Kidney (tissue), 14 donors: ENCODE data around the gene EPHA2. TPM values are rescaled to one million over a fixed set of nuclear protein-coding genes. Genes with fewer than 3 reads are reported as not detected.

Experiments used
- DNase-seq, 5 donors: peaks; one replicate each; pipeline ENCODE4 v3.0.0-alpha.2; 2013 to 2020
- FAIRE-seq: peaks from 2 replicates; lab custom pipeline; 2012; peaks lifted over from hg19 to GRCh38; lab: Jason Lieb, UNC
- H3K27ac ChIP-seq, 2 donors: one replicate each; pipeline ENCODE4 v1.7.0; 2013; ENCODE audit warnings: low read depth in 2 of 2, low read length in 2 of 2, inconsistent platforms in 1 of 2
- H3K27me3 ChIP-seq: one replicate; pipeline ENCODE4 v1.7.1; 2013; ENCODE audit warnings: low read length, inconsistent platforms; ENCODE audit not compliant: control insufficient read depth, insufficient read depth
- H3K36me3 ChIP-seq, 3 donors: one replicate each; pipeline versions ENCODE4 v1.7.0 to v1.7.1; 2013; ENCODE audit warnings: low read length in 3 of 3, control low read depth in 1 of 3, inconsistent platforms in 1 of 3; ENCODE audit not compliant: insufficient read depth in 3 of 3, control insufficient read depth in 2 of 3
- H3K4me1 ChIP-seq, 3 donors: one replicate each; pipeline versions ENCODE4 v1.7.0 to v1.7.1; 2013; ENCODE audit warnings: low read length in 3 of 3, inconsistent platforms in 1 of 3, low read depth in 1 of 3; ENCODE audit not compliant: control insufficient read depth in 2 of 3, insufficient read depth in 2 of 3
- H3K4me3 ChIP-seq, 3 donors: one replicate each; pipeline versions ENCODE4 v1.7.0 to v1.8.1; 2013; ENCODE audit warnings: low read length in 3 of 3, control low read depth in 1 of 3, inconsistent platforms in 1 of 3
- H3K9ac ChIP-seq, 3 donors: one replicate each; pipeline versions ENCODE4 v1.7.0 to v1.7.1; 2013; ENCODE audit warnings: low read length in 3 of 3, control low read depth in 1 of 3, inconsistent platforms in 1 of 3
- H3K9me3 ChIP-seq, 3 donors: one replicate each; pipeline versions ENCODE4 v1.7.0 to v1.7.1; 2013; ENCODE audit warnings: low read length in 3 of 3, control low read depth in 1 of 3, inconsistent platforms in 1 of 3; ENCODE audit not compliant: control insufficient read depth in 2 of 3, insufficient read depth in 1 of 3
- CTCF ChIP-seq: IDR thresholded peaks from 3 replicates; pipeline ENCODE4 v1.5.1; 2012; ENCODE audit warnings: mild to moderate bottlenecking, moderate library complexity, borderline replicate concordance; ENCODE audit not compliant: insufficient read depth; ENCODE audit errors: extremely low read depth
- intact Hi-C: fragments of 100-400 bp; cut with DNase I; formaldehyde crosslinking; loops from one replicate; pipeline ENCODE4 v1.11.1; 2022
- polyA plus RNA-seq: library from polyadenylated mRNA; stranded (reverse); fragments of 350-450 nt; fragmentation: Illumina TruSeq; extraction: RNeasy Lipid Tissue Mini Kit (QIAGEN cat#74804); gene quantifications from one replicate; pipeline ENCODE4 v1.2.3, GENCODE V29; 2014; ENCODE audit warnings: low read depth, low replicate concordance; ENCODE audit not compliant: insufficient read depth
- total RNA-seq: library from RNA; stranded (reverse); fragmentation: NEBNext Ultra II Directional; extraction: Animal tissue kit (Norgen Biotek cat#: 25700); gene quantifications from one replicate; pipeline ENCODE4 v1.2.1, GENCODE V29; 2021
- donor health status: control.
- donor health status: control.
- donor health status: control.
- donor health status: control.
- donor health status: control.
- donor health status: DM: yes; HTN: yes; CAD: no.
- donor health status: Normal renal cell carcinoma (clear cell type).

EPHA2 gene
- total and polyA plus RNA-seq, 2 donors from 2014 or later = 5.5 to 34.2 TPM

DNA sequence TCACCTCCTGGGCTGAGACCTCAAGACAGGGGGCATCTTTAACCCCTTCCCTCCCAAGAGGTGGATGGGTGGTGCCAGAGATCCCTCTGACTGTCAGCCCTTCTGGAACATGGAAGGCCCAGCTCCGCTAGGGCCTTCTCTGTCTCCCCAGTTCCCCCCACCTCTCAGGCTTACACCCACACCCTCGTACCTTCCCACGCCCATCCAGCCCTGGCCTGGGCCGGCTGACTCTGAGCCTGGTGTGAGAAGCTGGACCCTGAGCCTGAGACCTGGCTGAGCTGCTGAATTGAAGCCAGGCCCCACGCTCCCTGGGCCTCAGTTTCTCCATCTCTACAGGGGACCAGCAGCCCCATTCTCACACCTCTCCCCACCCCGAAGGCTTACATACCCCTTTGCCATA is 5.4 kb downstream of the EPHA2 start:
- Histone ChIP-seq H3K27me3 (no peaks in the 10 kb centered on the region), H3K27ac (peak overlapping the region; percentile 44 to 45), H3K9me3 (no peaks in the 10 kb centered on the region), H3K4me1 (peaks cover 4 to 50% (median 45%) of the 10 kb centered on the region in 3 donors), H3K4me3 (no peak overlapping the region), H3K9ac (peak overlapping the region in 1 of 3 donors; percentile 44), H3K36me3 (peaks cover 0 to 30% (median 12%) of the 10 kb centered on the region in 3 donors)
- FAIRE-seq (no peak), DNase-seq (peak in 1 of 5 donors; percentile 52)
- TF ChIP-seq CTCF = no peak
- intact Hi-C loops = no loop called here

DNA sequence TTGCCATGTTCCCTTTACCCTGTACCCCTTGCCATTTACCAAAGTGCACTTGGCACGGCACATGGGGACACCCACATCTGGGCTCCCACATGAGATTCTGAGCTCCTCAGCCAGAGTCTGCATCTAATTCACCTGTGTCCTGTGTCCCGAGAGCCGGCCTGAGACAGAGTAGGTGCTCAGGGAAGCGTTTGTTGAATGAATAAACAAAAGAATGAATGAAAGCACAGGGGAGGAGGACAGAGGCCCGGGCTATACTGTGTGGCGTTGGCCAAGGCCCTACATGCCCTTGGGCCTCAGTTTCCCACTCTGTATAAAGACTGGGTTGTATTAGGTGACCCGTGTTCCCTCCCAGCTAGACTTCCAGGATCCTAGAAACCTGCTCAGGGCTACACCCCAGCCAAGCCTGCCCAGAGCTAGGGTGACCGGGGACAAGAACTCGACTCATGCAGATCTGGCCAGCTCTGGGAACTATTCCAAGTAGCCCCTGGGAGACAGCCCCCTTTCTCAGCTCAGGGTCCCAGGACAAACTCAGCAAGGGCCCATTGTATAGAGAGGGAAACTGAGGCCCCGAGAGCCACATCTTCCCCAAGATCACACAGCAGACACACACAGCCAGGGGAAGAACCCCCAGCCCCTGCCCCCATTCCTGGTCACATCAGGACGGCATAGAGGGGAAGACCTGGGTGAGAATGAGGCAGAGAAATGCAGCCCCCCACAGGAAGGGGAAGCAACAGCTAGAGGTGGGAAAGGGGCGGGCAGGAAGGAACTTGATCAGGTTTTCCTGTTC is 6.0 kb downstream of the EPHA2 start:
- Histone ChIP-seq H3K4me1 (peaks cover 4 to 56% (median 51%) of the 10 kb centered on the region in 3 donors), H3K4me3 (no peak overlapping the region), H3K27me3 (no peaks in the 10 kb centered on the region), H3K27ac (no peak overlapping the region), H3K36me3 (peaks cover 0 to 30% (median 12%) of the 10 kb centered on the region in 3 donors), H3K9me3 (no peaks in the 10 kb centered on the region), H3K9ac (no peak overlapping the region)
- TF ChIP-seq CTCF = no peak
- intact Hi-C loops = no loop called here
- no peak for DNase-seq
- no peak for FAIRE-seq

DNA sequence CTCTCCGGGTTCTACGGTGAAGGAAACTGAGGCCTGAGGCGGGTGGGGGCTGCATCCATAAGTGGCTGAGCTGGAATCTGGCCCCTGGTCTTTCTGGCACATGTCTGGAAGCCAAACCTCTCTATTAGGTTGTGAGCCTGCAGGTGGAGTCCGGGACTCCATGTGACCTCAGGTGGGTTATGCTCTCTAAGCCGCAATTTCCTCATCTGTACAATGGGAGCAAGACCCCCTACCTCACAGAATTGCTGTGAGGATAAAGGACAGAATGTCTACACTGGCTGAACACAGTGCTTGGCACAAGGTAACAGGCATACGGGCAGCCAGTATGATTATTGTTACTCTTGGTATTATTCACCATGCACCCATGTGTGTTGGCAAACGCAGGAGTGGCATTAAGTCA is 6.7 kb downstream of the EPHA2 start:
- Histone ChIP-seq H3K27ac (no peak overlapping the region), H3K36me3 (peaks cover 0 to 30% (median 12%) of the 10 kb centered on the region in 3 donors), H3K4me3 (no peak overlapping the region), H3K4me1 (peaks cover 4 to 63% (median 59%) of the 10 kb centered on the region in 3 donors), H3K9me3 (no peaks in the 10 kb centered on the region), H3K9ac (no peak overlapping the region), H3K27me3 (no peaks in the 10 kb centered on the region)
- intact Hi-C loops = no loop called here
- DNase-seq (no peak), FAIRE-seq (no peak)
- TF ChIP-seq CTCF = no peak
